ENCODE measurements around the gene ARL3.

GRCh38 chr10:102743588-102744373, 29.6 kb upstream of the ARL3 start, which contains the start of gene WBP1L:
- no peak for TF ChIP-seq CTCF (IDR thresholded peaks at IDR 0.05)
- TF ChIP-seq ZFX (IDR thresholded peaks at IDR 0.05; ENCODE audit: borderline replicate concordance), result no peak
